GM21367 (cell line): ENCODE measurements around the gene RALGPS1.

Experiments used
- ATAC-seq: cut with Tn5 transposase; IDR thresholded peaks from one replicate; pipeline ENCODE4 v1.9.1; 2021; ENCODE audit not compliant: unreplicated experiment

Gene RALGPS1

GRCh38 chr9:127020036-127020801, 105.6 kb downstream of the RALGPS1 start:
- no peak for ATAC-seq

DNA sequence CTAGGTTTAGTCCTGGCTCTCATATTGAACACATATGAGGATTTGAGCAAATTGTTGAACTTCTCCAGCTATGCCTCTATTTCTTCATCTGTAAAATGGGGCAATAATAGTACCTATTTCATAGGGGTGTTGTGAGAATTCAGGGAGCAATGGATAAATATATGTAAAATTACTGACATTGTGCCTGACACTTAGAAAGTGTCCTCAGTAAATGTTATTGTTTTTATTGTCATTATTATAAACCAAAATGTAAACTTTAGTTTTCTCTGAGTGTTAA, 106.2 kb downstream of the RALGPS1 start:
- ATAC-seq, result no peak

DNA sequence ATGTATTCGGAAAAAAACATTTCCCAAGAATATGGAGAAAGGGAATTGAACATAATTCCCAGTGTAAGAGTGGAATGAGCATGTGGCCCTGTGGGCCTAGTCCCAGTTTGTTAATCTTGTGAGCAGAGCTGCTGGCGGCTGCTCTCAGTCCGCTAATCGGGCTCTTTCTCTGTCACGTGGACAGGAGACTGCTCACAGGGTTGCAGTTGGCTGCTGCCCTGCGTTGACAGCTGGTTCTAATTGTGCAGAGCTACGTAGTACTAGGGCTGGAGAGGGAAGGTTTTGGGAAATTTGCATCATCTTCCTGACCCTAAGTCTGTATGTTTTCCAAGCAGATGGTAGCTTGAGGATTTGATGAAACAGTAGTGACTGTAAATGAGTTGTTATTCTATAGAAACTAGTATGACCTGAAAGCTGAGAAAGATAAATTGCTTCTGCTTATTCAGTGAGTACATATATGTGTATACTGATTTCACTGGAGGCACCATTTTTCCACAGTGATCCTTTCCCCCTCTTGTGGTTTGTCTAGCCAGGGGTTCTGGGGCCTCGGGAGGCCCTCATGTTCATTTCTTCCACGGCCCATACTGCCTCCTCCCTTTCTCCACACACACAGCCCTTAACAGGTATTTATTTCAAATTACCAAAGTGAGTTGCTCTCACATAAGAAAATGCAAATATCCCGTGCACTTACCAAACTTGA, 107.2 kb downstream of the RALGPS1 start:
- ATAC-seq, result no peak

- no peak for ATAC-seq
Observed at GRCh38 chr9:127022913-127023660, 108.5 kb downstream of the RALGPS1 start.

- no peak for ATAC-seq
Observed at GRCh38 chr9:127025042-127025441, 110.5 kb downstream of the RALGPS1 start.

GRCh38 chr9:127027694-127028093, 113.1 kb downstream of the RALGPS1 start:
- no peak for ATAC-seq

DNA sequence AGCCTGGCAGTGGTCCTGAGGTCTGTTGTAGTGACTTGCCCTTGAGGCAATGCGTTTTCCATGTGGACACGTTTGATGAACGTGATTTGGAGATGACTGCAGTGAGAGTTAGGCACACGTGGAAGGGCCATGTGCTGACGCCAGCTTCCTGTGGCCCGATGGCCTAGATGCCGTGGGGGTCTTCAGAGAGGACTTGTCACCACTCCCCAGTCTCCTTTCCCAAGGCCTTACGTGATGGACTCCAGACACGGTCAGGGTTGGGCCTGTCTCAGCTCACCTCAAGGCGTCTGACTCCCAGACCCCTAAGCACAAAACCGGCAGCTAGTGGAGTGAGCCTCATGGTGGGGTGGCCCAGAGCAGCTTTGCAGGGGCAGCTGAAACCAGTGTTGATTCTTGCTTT, 115.0 kb downstream of the RALGPS1 start:
- ATAC-seq, result no peak

- no peak for ATAC-seq
Observed at GRCh38 chr9:127030814-127031740, 116.5 kb downstream of the RALGPS1 start.

DNA sequence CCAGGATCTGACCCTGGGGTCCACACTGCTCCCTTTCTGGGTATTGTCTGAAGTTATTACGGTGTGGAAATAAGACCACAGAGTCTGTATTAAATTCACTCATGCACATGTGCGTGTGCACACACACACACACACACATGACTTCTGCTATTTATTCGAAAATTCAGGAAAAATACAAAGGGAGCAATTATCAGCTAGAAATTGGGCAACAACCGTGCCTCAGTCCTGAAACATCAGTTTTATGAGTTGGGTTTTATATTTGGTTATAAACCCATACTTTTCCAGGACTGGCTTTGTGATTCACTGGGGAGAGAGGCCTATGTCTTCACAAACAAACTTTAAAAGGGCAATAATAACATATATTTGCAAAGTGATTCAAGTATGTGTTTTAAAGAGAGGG, 117.7 kb downstream of the RALGPS1 start:
- ATAC-seq, result no peak

GRCh38 chr9:127033061-127033460, 118.5 kb downstream of the RALGPS1 start:
- no peak for ATAC-seq

GRCh38 chr9:127033789-127034188, 119.2 kb downstream of the RALGPS1 start:
- no peak for ATAC-seq

DNA sequence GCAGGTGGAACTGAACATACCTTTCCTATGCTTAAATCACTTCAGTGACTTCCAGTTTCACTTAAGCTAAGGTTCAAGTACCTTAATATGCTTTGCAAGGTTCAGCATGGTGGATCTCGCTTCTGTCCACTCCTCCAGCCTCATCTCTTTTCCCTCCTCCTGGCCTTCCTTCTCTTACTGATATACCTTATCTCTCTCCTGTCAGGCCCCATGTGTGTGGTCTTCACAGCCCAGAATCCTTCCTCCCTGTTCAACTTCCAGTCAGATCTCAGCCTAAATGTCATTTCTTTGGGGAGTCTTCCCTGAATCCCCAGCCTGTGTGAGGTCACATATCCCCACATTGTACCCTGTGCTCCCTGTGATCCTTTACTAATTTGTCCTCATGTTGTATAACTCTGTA, 120.1 kb downstream of the RALGPS1 start:
- no peak for ATAC-seq

DNA sequence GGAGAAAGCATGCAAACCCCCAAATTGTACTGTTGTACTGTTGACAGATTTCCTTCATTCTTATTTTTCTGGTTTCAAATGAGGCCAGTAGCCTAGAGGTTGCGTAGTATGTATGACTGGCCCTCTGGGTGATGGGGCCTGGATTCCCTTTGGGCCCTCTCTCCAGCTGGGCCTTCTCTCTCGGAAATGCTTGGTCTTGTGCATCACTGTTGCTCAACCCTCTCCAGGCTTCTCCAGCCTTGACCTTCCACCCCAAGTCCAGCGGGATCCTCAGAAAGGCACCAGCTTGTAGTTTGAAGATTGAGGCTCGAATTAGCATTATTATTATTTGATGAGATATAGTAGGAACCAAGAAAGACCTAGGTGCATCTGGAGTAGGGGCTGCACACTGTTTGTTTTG, 120.8 kb downstream of the RALGPS1 start:
- no peak for ATAC-seq

DNA sequence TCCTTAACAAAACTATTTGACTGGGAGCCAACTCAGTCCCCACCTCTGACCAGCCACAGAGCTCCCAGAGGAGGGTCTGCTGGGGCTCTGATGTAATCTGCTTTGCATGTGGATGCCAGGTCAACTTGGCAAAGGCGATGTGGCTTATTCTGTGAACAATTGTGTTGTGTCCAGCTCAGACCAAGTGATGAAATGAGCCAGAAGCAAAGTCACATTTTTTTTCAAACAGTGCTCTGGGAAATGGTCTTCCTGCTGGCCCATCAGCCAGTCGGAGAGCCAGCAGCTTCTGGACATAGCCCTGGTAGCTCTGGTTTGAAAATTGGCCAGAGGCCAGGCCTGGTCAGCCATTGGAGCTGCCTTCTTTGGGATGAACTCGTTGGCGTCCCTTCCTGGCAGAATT, 121.4 kb downstream of the RALGPS1 start:
- no peak for ATAC-seq

DNA sequence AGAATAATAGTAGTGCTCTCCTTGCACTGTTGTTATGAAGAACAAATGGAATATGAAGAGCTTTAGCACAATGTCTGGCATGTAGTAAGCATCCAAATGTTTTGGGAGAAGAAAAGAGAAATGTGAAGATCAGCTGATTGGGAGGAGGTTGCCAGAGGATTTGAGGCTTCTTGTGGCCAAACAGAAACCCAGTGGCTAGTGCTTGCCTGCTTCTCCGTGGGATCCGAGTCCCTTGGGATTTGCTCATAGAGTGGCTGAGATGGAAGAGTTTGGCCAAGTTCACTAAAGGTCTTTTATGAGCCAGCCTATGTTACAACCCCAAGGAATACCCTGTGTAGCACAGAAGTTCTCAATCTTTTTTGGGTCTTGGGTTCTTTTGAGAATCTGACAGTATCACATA, 121.9 kb downstream of the RALGPS1 start:
- ATAC-seq, result no peak

DNA sequence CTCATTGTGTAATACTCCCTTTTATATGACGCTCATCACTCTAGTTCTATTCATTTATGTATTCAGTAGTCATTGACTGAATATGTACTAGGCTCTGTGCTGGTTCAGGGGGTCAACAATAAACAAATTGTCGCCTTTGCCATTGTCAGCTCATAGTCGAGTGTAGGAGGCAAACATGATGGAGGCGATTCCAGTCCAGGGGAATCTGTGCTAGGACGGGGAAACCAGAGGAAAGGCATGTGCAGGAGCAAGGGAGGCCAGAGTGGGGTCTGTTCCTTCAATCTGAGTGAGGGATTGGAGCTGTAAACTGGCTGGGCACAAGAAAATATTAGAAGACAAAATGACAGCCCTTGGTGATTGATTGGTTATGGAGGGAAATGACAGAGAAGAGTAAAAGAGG, 123.9 kb downstream of the RALGPS1 start:
- ATAC-seq, result no peak

GRCh38 chr9:127039492-127039891, 124.9 kb downstream of the RALGPS1 start:
- no peak for ATAC-seq

DNA sequence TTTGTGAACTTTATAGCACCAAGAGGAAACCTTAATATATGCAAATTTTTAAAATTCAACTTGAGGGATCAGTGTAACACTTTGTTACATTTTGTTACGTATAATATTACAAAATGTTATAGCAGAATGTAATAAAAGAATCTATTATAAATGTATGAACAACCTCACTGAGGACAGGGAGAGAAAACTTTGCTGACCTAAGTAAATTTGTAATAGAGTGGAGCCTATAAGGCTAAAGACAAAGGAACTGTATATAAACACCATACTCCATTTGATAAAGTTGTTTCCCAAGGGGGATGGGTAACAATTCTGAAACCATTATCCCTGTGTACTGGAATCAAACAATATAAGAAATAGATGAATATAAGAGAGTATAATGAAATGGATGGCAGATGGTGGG, 130.6 kb downstream of the RALGPS1 start:
- ATAC-seq, result no peak

DNA sequence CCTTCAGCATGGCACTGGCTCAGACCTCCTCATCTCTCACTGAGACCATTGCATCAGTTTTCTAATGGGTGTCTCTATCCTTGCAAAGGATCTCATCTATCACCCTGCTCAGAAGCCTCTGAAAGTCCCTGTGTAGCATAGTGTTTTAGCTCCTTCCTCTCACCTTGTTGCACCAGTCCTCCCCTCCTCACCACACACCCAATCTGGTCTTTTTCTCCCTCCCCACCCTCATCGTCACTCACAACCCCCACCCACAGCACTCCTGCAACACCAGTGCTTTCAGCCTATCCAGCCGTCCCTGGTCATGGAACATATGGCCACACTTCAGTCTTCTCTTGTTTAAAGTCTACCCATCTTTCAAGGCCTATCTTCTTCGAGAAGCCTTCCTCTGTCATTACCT, 133.4 kb downstream of the RALGPS1 start:
- ATAC-seq, result no peak

DNA sequence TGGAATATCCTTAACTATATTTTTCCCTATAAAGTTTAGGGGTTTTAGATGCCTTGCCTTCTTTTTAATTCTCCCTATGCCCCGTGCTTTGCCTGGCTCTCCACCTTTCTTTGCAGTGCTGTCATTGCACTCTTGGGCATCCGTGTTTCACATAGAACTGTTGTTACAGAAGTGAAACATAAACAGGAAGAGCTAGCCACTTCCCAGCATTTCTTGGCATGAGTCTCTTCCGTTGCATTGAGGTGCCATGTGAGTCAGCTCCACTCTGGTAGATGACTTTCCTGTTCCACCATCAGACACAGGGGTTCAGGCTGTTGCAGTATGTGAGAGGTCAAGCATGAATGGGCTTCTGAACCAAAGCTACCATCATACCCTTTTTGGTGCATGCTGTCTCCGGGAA, 134.5 kb downstream of the RALGPS1 start:
- ATAC-seq, result peak; percentile 60

GRCh38 chr9:127049581-127049980, 135.0 kb downstream of the RALGPS1 start:
- no peak for ATAC-seq
